Stomach (tissue), 9 donors: ENCODE results near the gene ACLY. TPM values are rescaled to one million over a fixed set of nuclear protein-coding genes. Genes with fewer than 3 reads are reported as not detected.

Source experiments
- DNase-seq, 2 donors: peaks; one replicate each; pipeline versions ENCODE4 v3.0.0 to v3.0.0-alpha.2; 2013 to 2019
- H3K27ac ChIP-seq, 5 donors: fragments of 200-600 bp in 4 of 5; sonication (generic) in 4 of 5; one replicate each; pipeline ENCODE4 v1.5.1; 2013 to 2019; ENCODE audit warnings: mild to moderate bottlenecking in 1 of 5, moderate library complexity in 1 of 5
- H3K27me3 ChIP-seq, 3 donors: fragments of 200-600 bp; sonication (generic); one replicate each; pipeline ENCODE4 v1.5.1; 2017 to 2019; ENCODE audit warnings: mixed run types in 1 of 3
- H3K36me3 ChIP-seq, 4 donors: fragments of 200-600 bp; sonication (generic); 1 replicate in 3 of 4; 2 replicates in 1 of 4; pipeline ENCODE4 v1.5.1; 2016 to 2019
- H3K4me1 ChIP-seq, 4 donors: fragments of 200-600 bp; sonication (generic); one replicate each; pipeline ENCODE4 v1.5.1; 2016 to 2019
- H3K4me3 ChIP-seq, 4 donors: fragments of 200-600 bp; sonication (generic) in 3 of 4; one replicate each; pipeline ENCODE4 v1.5.1; 2016 to 2019; ENCODE audit warnings: mild to moderate bottlenecking in 1 of 4
- H3K9me3 ChIP-seq, 4 donors: fragments of 200-600 bp; sonication (generic); one replicate each; pipeline ENCODE4 v1.5.1; 2016 to 2019
- EP300 ChIP-seq: sonication (generic); formaldehyde crosslinking; IDR thresholded peaks from one replicate; pipeline ENCODE4 v1.6.1; 2017; ENCODE audit warnings: antibody characterized with exemption
- POLR2A ChIP-seq, 4 donors: fragments of 450-650 bp; IDR thresholded peaks; one replicate each; pipeline ENCODE4 v1.6.1; 2016; ENCODE audit warnings: antibody characterized with exemption in 4 of 4, control low read depth in 2 of 4, mild to moderate bottlenecking in 1 of 4, moderate library complexity in 1 of 4
- POLR2AphosphoS5 ChIP-seq, 3 donors: sonication (generic); formaldehyde crosslinking; IDR thresholded peaks; one replicate each; pipeline ENCODE4 v1.6.1; 2016; ENCODE audit warnings: antibody characterized with exemption in 3 of 3
- WGBS, 5 donors: extraction: QIAGEN DNeasy Blood & Tissue Kit in 3 of 5; methylation state at CpG; one replicate each; pipeline versions ENCODE4 v1.1.5 to v1.1.7; 2013 to 2018; 5-methylcytosine and 5-hydroxymethylcytosine counted together
- intact Hi-C: fragments of 100-400 bp; cut with DNase I; formaldehyde crosslinking; loops from one replicate; pipeline ENCODE4 v1.15.1; 2023; ENCODE audit warnings: low total_unique reads
- polyA plus RNA-seq, 3 donors: library from polyadenylated mRNA; stranded (reverse); fragments of 200-250 nt; gene quantifications; one replicate each; pipeline ENCODE4 v1.2.3, GENCODE V29; 2013
- total RNA-seq, 5 donors: library from RNA; depleted of rRNA; stranded (reverse); fragments of >200 nt; gene quantifications; one replicate each; pipeline versions ENCODE4 v1.1.0 to v1.2.3, GENCODE V29; 2014 to 2016
- TF ChIP-seq, protein P1 (sequence below), 7 experiments: fragments of 450-650 bp in 4 of 7; fragments of 200-600 bp in 3 of 7; sonication (generic) in 3 of 7; IDR thresholded peaks; one replicate each; pipeline ENCODE4 v1.5.1; 2016 to 2019; ENCODE audit warnings: antibody characterized with exemption in 7 of 7, control low read depth in 2 of 7, mild to moderate bottlenecking in 1 of 7
- donor health status: healthy with polysubstance abuse.
- donor health status: Bipolar disorder and iron deficiency.
- donor health status: healthy.

ACLY gene
- total and polyA plus RNA-seq, 8 donors = 19.8 to 121 (median 36.9) TPM

DNA sequence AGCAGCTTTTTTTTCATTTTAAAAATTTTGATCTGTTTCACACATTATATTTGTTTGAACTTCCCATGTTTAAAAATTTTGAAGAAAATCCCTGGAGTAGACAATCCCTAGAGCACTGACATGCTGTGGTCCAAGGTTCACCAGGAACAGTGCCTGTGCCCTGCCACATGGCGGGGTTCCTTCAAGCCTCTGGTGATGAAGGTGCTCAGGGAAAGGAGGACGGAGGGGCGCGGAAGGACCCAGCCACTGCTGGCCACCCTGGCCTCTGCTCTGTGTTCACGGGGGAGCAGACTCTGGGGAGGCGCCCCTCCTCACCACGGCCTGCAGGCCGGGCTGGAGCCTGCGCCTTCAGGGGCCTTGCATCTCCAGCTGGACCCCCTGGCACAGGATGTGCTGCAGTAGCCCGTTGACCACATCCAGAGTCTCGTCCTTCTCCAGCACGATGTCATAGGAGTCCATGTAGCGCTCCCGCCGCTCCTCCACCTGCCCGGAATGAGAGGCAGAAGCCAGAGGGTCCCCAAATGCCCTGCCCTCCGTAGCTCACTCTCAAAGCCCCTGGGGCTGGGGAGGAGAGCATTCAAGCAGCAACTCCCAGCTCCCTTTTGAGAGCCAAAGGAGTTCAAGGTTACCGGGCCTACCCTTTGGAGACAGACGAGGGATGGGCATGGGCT lies 93.4 kb downstream of the ACLY start:
- no peak overlapping the region for H3K4me3 ChIP-seq
- H3K9me3 ChIP-seq = no peaks in the 10 kb centered on the region
- intact Hi-C loops = no loop called here
- TF ChIP-seq, protein P1, sequence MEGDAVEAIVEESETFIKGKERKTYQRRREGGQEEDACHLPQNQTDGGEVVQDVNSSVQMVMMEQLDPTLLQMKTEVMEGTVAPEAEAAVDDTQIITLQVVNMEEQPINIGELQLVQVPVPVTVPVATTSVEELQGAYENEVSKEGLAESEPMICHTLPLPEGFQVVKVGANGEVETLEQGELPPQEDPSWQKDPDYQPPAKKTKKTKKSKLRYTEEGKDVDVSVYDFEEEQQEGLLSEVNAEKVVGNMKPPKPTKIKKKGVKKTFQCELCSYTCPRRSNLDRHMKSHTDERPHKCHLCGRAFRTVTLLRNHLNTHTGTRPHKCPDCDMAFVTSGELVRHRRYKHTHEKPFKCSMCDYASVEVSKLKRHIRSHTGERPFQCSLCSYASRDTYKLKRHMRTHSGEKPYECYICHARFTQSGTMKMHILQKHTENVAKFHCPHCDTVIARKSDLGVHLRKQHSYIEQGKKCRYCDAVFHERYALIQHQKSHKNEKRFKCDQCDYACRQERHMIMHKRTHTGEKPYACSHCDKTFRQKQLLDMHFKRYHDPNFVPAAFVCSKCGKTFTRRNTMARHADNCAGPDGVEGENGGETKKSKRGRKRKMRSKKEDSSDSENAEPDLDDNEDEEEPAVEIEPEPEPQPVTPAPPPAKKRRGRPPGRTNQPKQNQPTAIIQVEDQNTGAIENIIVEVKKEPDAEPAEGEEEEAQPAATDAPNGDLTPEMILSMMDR (IDR thresholded peaks at IDR 0.05) = no peak
- TF ChIP-seq EP300 (no peak), POLR2AphosphoS5 (IDR thresholded peaks at IDR 0.05) (no peak), POLR2A (IDR thresholded peaks at IDR 0.05) (no peak)
- H3K36me3 ChIP-seq = peaks cover 21 to 64% (median 60%) of the 10 kb centered on the region in 4 donors
- H3K4me1 ChIP-seq = peaks cover 0 to 15% (median 4%) of the 10 kb centered on the region in 4 donors
- WGBS, 5 donors = 89 to 92% (median 92%) methylated on average over 15 to 19 of the region's 19 CpGs
- DNase-seq = no peak
- H3K27me3 ChIP-seq = no peaks in the 10 kb centered on the region
- H3K27ac ChIP-seq = no peak overlapping the region

GRCh38 chr17:41824086-41824485 lies 94.7 kb downstream of the ACLY start:
- H3K27ac ChIP-seq = no peak overlapping the region
- H3K4me3 ChIP-seq = no peak overlapping the region
- H3K9me3 ChIP-seq = no peaks in the 10 kb centered on the region
- peaks cover 14 to 52% (median 48%) of the 10 kb centered on the region in 4 donors for H3K36me3 ChIP-seq
- peaks cover 0 to 15% (median 4%) of the 10 kb centered on the region in 4 donors for H3K4me1 ChIP-seq
- TF ChIP-seq EP300 = no peak
- TF ChIP-seq, protein P1 (IDR thresholded peaks at IDR 0.05) = no peak
- no peak for TF ChIP-seq POLR2A (IDR thresholded peaks at IDR 0.05)
- no peak for TF ChIP-seq POLR2AphosphoS5 (IDR thresholded peaks at IDR 0.05)
- DNase-seq = no peak
- WGBS, 5 donors = 53 to 68% (median 59%) methylated on average over 6 to 7 of the region's 7 CpGs
- intact Hi-C loops = no loop called here
- no peaks in the 10 kb centered on the region for H3K27me3 ChIP-seq

DNA sequence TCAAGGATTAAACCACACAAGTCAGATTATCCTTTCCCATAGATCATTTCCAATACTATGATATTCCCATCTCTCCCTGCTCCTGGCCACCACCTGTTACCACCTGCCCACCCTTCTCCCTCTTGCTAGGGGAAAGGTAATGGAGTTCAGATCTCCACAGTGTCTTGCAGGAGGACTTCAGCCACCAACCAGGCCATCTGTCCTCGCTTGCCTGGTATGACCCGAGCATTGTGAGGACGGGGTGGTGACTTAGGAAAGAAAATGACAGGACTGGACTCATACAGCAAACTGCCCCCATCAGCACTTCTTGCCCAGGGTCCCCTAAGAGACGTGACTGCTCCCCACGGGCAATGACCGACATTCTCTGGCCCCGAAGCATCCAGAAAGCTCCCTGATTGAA lies 95.2 kb downstream of the ACLY start:
- Histone ChIP-seq H3K4me1 (peaks cover 0 to 15% (median 4%) of the 10 kb centered on the region in 4 donors), H3K9me3 (no peaks in the 10 kb centered on the region), H3K27me3 (no peaks in the 10 kb centered on the region), H3K4me3 (no peak overlapping the region), H3K27ac (no peak overlapping the region), H3K36me3 (peaks cover 11 to 47% (median 43%) of the 10 kb centered on the region in 4 donors)
- 84 to 91% (median 88%) methylated on average over 7 of the region's 7 CpGs for WGBS, 5 donors
- TF ChIP-seq, protein P1 (IDR thresholded peaks at IDR 0.05) = no peak
- TF ChIP-seq EP300 (no peak), POLR2AphosphoS5 (IDR thresholded peaks at IDR 0.05) (no peak), POLR2A (IDR thresholded peaks at IDR 0.05) (no peak)
- DNase-seq = no peak
- intact Hi-C loops = no loop called here

DNA sequence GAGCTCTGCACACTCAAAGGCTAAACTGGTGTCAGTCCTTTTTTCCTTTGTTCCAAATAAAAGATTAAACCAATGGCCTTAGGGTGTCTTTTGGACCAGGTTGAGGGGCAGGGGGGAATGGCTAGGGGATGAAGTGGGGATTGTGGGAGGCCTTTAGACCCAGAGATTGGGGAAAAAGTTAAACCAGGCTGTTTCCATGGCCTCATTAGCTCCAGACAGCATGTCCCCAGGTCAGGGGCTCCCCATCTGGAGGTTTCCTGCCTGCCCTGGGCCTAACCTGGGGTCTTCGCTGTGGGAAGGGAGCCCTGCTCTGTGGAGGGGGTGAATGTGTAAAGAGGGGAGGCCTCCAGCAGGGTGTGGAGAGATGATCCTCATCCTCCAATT lies 95.6 kb downstream of the ACLY start:
- Histone ChIP-seq H3K4me1 (peaks cover 0 to 13% (median 3%) of the 10 kb centered on the region in 4 donors), H3K36me3 (peaks cover 9 to 45% (median 39%) of the 10 kb centered on the region in 4 donors), H3K27me3 (no peaks in the 10 kb centered on the region), H3K9me3 (no peaks in the 10 kb centered on the region), H3K27ac (no peak overlapping the region), H3K4me3 (no peak overlapping the region)
- TF ChIP-seq POLR2A (IDR thresholded peaks at IDR 0.05) = no peak
- TF ChIP-seq EP300 = no peak
- TF ChIP-seq POLR2AphosphoS5 (IDR thresholded peaks at IDR 0.05) = no peak
- TF ChIP-seq, protein P1 (IDR thresholded peaks at IDR 0.05) = no peak
- 89 to 100% (median 92%) methylated on average over 1 of the region's 1 CpG for WGBS, 5 donors
- no peak for DNase-seq
- intact Hi-C loops = no loop called here
